Body of pancreas (tissue), 4 donors: Measurements from ENCODE around the gene TSHR. TPM values are rescaled to one million over a fixed set of nuclear protein-coding genes. Genes with fewer than 3 reads are reported as not detected.

ENCODE experiments used
- ATAC-seq: fragments of 150-250 bp; one replicate; pipeline ENCODE4 v1.9.1; 2016
- DNase-seq, 4 donors: peaks; one replicate each; pipeline ENCODE4 v3.0.0-alpha.2; 2019
- H3K27ac ChIP-seq, 4 donors: fragments of 200-600 bp; sonication (generic); 1 replicate in 3 of 4; 2 replicates in 1 of 4; pipeline versions ENCODE4 v1.5.1 to v1.6.1; 2016 to 2019; ENCODE audit warnings: mild to moderate bottlenecking in 1 of 4, mixed read lengths in 1 of 4, moderate library complexity in 1 of 4
- H3K27me3 ChIP-seq, 2 donors: fragments of 200-600 bp; sonication (generic); one replicate each; pipeline ENCODE4 v1.6.0; 2016; ENCODE audit warnings: mild to moderate bottlenecking in 1 of 2
- H3K36me3 ChIP-seq, 2 donors: fragments of 200-600 bp; sonication (generic); replicated peaks in 1 of 2; 2 replicates each; pipeline ENCODE4 v1.5.1; 2016; ENCODE audit warnings: low read depth in 2 of 2; ENCODE audit not compliant: insufficient read depth in 1 of 2
- H3K4me1 ChIP-seq: fragments of 200-600 bp; sonication (generic); one replicate; pipeline ENCODE4 v1.6.0; 2016
- H3K4me3 ChIP-seq, 2 donors: fragments of 200-600 bp; sonication (generic); 1 replicate in 1 of 2; 2 replicates in 1 of 2; pipeline ENCODE4 v1.5.1; 2016 to 2019
- H3K9me3 ChIP-seq, 3 donors: fragments of 200-600 bp; sonication (generic); 1 replicate in 2 of 3; 2 replicates in 1 of 3; pipeline ENCODE4 v1.5.1; 2016
- CTCF ChIP-seq, 7 experiments: fragments of 450-650 bp in 4 of 7; fragments of 200-600 bp in 3 of 7; sonication (generic) in 3 of 7; IDR thresholded peaks; one replicate each; pipeline ENCODE4 v1.5.1; 2016 to 2019; ENCODE audit warnings: antibody characterized with exemption in 7 of 7
- POLR2A ChIP-seq, 3 donors: fragments of 450-650 bp; IDR thresholded peaks; one replicate each; pipeline ENCODE4 v1.6.1; 2016; ENCODE audit warnings: antibody characterized with exemption in 3 of 3, mild to moderate bottlenecking in 2 of 3
- WGBS, 2 donors: methylation state at CpG; one replicate each; pipeline ENCODE4 v1.1.5; 2017; 5-methylcytosine and 5-hydroxymethylcytosine counted together
- intact Hi-C: fragments of 100-400 bp; cut with DNase I; formaldehyde crosslinking; loops from one replicate; pipeline ENCODE4 v1.15.1; 2023
- total RNA-seq, 2 donors: library from RNA; depleted of rRNA; stranded (reverse); fragments of >200 nt; gene quantifications; one replicate each; pipeline ENCODE4 v1.1.0, GENCODE V29; 2016

TSHR gene
- total RNA-seq, 2 donors from 2014 or later = not detected

DNA sequence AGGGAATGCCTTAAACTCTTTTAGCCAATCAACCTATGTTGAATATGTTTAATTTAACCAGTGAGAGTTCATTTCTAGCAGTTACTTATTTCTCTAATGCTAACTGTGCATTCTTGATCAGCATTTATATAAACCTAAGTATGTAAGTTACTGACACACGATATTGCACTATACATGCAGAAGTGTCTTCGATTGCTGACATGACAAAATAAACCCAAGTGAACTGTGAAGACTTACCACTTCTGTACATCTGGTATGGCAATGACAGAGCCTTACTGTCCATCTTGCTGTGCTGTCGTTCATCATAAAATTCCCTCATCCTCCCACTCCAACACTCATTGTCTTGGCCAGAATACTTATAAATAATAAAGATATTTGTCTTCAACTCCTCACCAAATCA is 131.8 kb downstream of the TSHR start:
- H3K9me3 ChIP-seq = no peaks in the 10 kb centered on the region
- H3K4me3 ChIP-seq = no peak overlapping the region
- no peaks in the 10 kb centered on the region for H3K36me3 ChIP-seq
- DNase-seq = no peak
- TF ChIP-seq POLR2A (IDR thresholded peaks at IDR 0.05) (no peak), CTCF (IDR thresholded peaks at IDR 0.05) (no peak)
- H3K27ac ChIP-seq = no peak overlapping the region
- no peaks in the 10 kb centered on the region for H3K27me3 ChIP-seq
- ATAC-seq = no peak
- intact Hi-C loops = no loop called here
- H3K4me1 ChIP-seq = no peaks in the 10 kb centered on the region
- 48 to 69% methylated on average over 3 of the region's 3 CpGs for WGBS, 2 donors

DNA sequence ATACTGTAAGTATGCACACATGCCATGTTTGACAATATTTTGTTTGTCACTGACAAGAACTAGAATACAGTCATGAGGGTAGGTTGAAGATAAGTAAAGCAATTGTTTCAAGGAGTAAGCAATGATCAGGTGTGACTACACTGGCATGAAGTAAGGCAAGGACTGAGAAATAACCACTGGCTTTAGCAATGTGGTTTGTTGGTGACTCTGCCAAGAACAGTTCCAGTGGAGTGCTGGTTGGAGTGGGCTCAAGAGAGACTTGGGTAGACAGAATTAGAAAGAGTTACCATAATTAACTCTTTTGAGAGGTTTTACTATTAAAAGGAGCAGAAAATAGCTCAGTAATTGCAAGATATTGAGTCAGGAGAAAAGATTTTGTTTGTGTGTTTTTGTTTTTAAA is 135.7 kb downstream of the TSHR start:
- ATAC-seq (no peak), DNase-seq (no peak)
- H3K27ac ChIP-seq = no peak overlapping the region
- TF ChIP-seq CTCF (IDR thresholded peaks at IDR 0.05) = no peak
- no peak for TF ChIP-seq POLR2A (IDR thresholded peaks at IDR 0.05)
- no peaks in the 10 kb centered on the region for H3K9me3 ChIP-seq
- H3K27me3 ChIP-seq = no peaks in the 10 kb centered on the region
- no peaks in the 10 kb centered on the region for H3K36me3 ChIP-seq
- H3K4me3 ChIP-seq = no peak overlapping the region
- H3K4me1 ChIP-seq = no peaks in the 10 kb centered on the region
- intact Hi-C loops = no loop called here

GRCh38 chr14:81091660-81092059 is 136.2 kb downstream of the TSHR start:
- whole genome bisulfite sequencing, 2 donors = 69 to 70% methylated on average over 1 of the region's 1 CpG
- no peak for TF ChIP-seq CTCF (IDR thresholded peaks at IDR 0.05)
- TF ChIP-seq POLR2A (IDR thresholded peaks at IDR 0.05) = no peak
- DNase-seq (no peak), ATAC-seq (no peak)
- Histone ChIP-seq H3K36me3 (no peaks in the 10 kb centered on the region), H3K27me3 (no peaks in the 10 kb centered on the region), H3K4me1 (no peaks in the 10 kb centered on the region), H3K27ac (no peak overlapping the region), H3K9me3 (no peaks in the 10 kb centered on the region), H3K4me3 (no peak overlapping the region)
- intact Hi-C loops = no loop called here

- intact Hi-C loops = no loop called here
- TF ChIP-seq POLR2A (IDR thresholded peaks at IDR 0.05) = no peak
- Histone ChIP-seq H3K27ac (no peak overlapping the region), H3K4me1 (no peaks in the 10 kb centered on the region), H3K9me3 (no peaks in the 10 kb centered on the region), H3K27me3 (no peaks in the 10 kb centered on the region), H3K36me3 (no peaks in the 10 kb centered on the region), H3K4me3 (no peak overlapping the region)
- no peak for ATAC-seq
- DNase-seq = no peak
- WGBS, 2 donors = 97 to 100% methylated on average over 2 of the region's 2 CpGs
These were observed 138.2 kb downstream of the TSHR start for GRCh38 chr14:81093651-81094050.

DNA sequence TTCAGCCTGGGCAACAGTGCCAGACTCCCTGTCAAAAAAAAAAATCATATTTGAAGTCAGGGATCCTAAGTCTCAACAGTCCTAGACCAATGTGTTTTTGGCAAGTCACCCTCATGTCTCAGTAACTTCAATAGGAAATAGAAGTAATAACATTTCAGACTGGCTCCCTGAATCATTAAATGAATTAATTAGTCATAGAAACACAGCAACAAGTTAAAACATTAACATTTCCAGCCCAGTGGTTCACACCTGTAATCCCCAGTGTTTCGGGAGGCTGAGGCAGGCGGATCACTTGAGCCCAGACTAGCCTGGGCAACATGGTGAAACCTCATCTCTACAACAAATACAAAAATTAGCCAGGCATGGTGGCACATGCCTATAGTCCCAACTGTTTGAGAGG is 140.1 kb downstream of the TSHR start:
- H3K9me3 ChIP-seq = no peaks in the 10 kb centered on the region
- 84 to 91% methylated on average over 2 of the region's 2 CpGs for WGBS, 2 donors
- no peaks in the 10 kb centered on the region for H3K27me3 ChIP-seq
- ATAC-seq = no peak
- no peak for TF ChIP-seq CTCF (IDR thresholded peaks at IDR 0.05)
- TF ChIP-seq POLR2A (IDR thresholded peaks at IDR 0.05) = no peak
- intact Hi-C loops = no loop called here
- no peak for DNase-seq
- H3K4me1 ChIP-seq = no peaks in the 10 kb centered on the region
- no peak overlapping the region for H3K27ac ChIP-seq
- no peaks in the 10 kb centered on the region for H3K36me3 ChIP-seq
- no peak overlapping the region for H3K4me3 ChIP-seq
